ENCODE results near the gene FOXN4.

Gene FOXN4

GRCh38 chr12:109281452-109281851 is 27.6 kb downstream of the FOXN4 start:
- Histone ChIP-seq H3K4me1 (ENCODE audit: insufficient read depth, low read length) (peaks cover 9% of the 10 kb centered on the region; the same call in 1 of the 2 replicates), H3K9ac (ENCODE audit: low read depth, low read length) (no peak overlapping the region), H3K9me3 (ENCODE audit: control insufficient read depth, insufficient read depth, low read length) (no peaks in the 10 kb centered on the region), H3K36me3 (ENCODE audit: insufficient read depth, low read length) (no peaks in the 10 kb centered on the region)

DNA sequence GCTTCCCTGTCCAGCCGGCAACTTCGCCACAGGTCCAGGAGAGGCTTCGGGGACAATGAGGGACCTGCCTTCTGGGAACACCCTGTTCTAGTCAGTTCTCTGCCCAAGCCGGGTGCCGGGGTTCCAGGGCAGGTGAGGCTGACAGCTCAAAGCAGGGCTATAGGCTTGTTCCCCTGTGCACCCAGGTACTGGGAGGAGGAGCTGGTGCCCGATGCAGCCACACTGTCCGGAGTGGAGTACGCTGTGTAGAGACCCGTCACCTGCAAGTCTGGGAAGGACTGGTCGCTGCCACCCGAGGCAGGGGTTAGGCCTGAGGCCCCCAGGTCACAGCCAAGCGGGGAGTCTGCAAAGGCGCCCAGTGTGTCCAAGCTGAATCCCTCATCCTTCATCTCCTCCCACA is 29.6 kb downstream of the FOXN4 start:
- Histone ChIP-seq H3K9ac (ENCODE audit: low read depth, low read length) (no peak overlapping the region), H3K4me1 (ENCODE audit: insufficient read depth, low read length) (peaks cover 9% of the 10 kb centered on the region; the same call in 1 of the 2 replicates), H3K36me3 (ENCODE audit: insufficient read depth, low read length) (no peaks in the 10 kb centered on the region), H3K9me3 (ENCODE audit: control insufficient read depth, insufficient read depth, low read length) (no peaks in the 10 kb centered on the region)

DNA sequence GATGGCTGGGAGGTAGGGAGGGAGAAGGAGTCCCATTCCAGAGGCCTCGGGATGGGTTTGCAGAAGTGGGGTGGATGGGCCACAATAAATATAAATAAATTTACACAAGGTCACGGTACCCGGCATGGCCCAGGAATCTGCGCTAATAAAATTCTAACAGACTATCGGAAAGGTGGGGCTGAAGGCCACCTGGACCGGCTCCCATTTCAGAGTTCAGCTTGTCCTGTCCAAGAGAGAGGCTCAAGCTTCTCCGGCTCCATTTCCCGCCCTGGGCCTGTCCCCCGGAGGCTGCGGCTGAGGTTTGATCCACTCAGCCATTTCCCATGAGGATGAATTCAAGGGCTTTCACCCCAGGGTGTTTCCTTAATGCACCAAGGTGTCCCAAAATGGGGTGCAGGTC is 30.2 kb downstream of the FOXN4 start:
- Histone ChIP-seq H3K9ac (ENCODE audit: low read depth, low read length) (no peak overlapping the region), H3K36me3 (ENCODE audit: insufficient read depth, low read length) (no peaks in the 10 kb centered on the region), H3K4me1 (ENCODE audit: insufficient read depth, low read length) (peaks cover 9% of the 10 kb centered on the region; the same call in 1 of the 2 replicates), H3K9me3 (ENCODE audit: control insufficient read depth, insufficient read depth, low read length) (no peaks in the 10 kb centered on the region)

DNA sequence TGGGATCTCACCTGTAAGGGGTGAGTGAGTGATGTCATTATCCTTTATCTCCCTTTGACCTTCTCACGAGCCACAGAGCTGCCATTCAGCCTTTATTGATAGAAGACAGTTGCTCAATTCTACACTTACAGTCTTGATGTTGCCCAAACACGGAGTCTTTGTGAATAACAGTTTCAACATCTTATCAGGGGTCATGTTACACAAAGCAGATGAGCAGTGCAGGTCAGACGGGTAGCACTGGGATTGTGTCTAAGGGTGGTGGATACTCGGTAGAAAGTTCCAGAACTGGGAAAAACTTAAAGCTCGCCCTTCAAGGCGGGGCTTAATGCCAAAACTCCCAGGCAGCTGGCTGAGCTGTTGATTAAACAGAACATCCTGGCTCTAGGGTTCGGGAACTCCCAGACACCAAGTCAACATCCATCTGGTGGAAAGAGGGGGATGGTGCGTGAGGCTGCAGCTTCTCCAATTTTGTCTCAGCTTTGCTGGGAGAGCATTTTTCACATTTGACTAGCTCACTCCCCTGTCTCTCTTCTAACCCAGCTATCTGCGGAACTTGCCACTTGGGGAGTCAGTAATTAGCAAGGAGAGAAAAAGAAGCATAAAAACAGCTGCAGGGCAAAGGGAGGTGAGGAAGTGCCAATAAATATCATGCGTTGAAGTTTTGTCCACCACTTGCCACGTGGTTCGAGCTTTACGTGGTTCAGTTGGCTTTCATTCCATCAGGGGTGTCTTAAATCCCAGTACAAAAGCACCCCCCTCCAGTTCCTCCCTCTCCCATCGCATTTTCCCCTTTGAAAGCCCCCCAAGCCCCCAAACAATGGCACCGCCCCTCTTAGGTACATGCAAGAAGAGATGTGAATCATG is 31.0 kb downstream of the FOXN4 start:
- no peaks in the 10 kb centered on the region for H3K9me3 ChIP-seq (ENCODE audit: control insufficient read depth, insufficient read depth, low read length)
- no peak overlapping the region for H3K9ac ChIP-seq (ENCODE audit: low read depth, low read length)
- no peaks in the 10 kb centered on the region for H3K36me3 ChIP-seq (ENCODE audit: insufficient read depth, low read length)
- peaks cover 9% of the 10 kb centered on the region; the same call in 1 of the 2 replicates for H3K4me1 ChIP-seq (ENCODE audit: insufficient read depth, low read length)

- H3K4me1 ChIP-seq (ENCODE audit: insufficient read depth, low read length), result peaks cover 9% of the 10 kb centered on the region; the same call in 1 of the 2 replicates
- no peaks in the 10 kb centered on the region for H3K36me3 ChIP-seq (ENCODE audit: insufficient read depth, low read length)
- H3K9ac ChIP-seq (ENCODE audit: low read depth, low read length), result no peak overlapping the region
- no peaks in the 10 kb centered on the region for H3K9me3 ChIP-seq (ENCODE audit: control insufficient read depth, insufficient read depth, low read length)
These were observed 31.7 kb downstream of the FOXN4 start for GRCh38 chr12:109277255-109277898.

GRCh38 chr12:109276160-109276559 is 32.9 kb downstream of the FOXN4 start:
- H3K36me3 ChIP-seq (ENCODE audit: insufficient read depth, low read length), result no peaks in the 10 kb centered on the region
- no peaks in the 10 kb centered on the region for H3K9me3 ChIP-seq (ENCODE audit: control insufficient read depth, insufficient read depth, low read length)
- H3K9ac ChIP-seq (ENCODE audit: low read depth, low read length), result no peak overlapping the region
- H3K4me1 ChIP-seq (ENCODE audit: insufficient read depth, low read length), result peaks cover 9% of the 10 kb centered on the region; the same call in 1 of the 2 replicates

- Histone ChIP-seq H3K9me3 (ENCODE audit: control insufficient read depth, insufficient read depth, low read length) (peaks cover 9% of the 10 kb centered on the region), H3K4me1 (ENCODE audit: insufficient read depth, low read length) (peaks cover 9% of the 10 kb centered on the region; the same call in 1 of the 2 replicates), H3K36me3 (ENCODE audit: insufficient read depth, low read length) (no peaks in the 10 kb centered on the region), H3K9ac (ENCODE audit: low read depth, low read length) (no peak overlapping the region)
These were observed 33.9 kb downstream of the FOXN4 start for GRCh38 chr12:109275173-109275572.

- H3K36me3 ChIP-seq (ENCODE audit: insufficient read depth, low read length), result no peaks in the 10 kb centered on the region
- H3K4me1 ChIP-seq (ENCODE audit: insufficient read depth, low read length), result peaks cover 9% of the 10 kb centered on the region; the same call in 1 of the 2 replicates
- H3K9ac ChIP-seq (ENCODE audit: low read depth, low read length), result no peak overlapping the region
- H3K9me3 ChIP-seq (ENCODE audit: control insufficient read depth, insufficient read depth, low read length), result peaks cover 11% of the 10 kb centered on the region
These were observed 34.7 kb downstream of the FOXN4 start for GRCh38 chr12:109274381-109274780.

GRCh38 chr12:109273354-109273753 is 35.7 kb downstream of the FOXN4 start:
- peaks cover 8% of the 10 kb centered on the region; the same call in 1 of the 2 replicates for H3K4me1 ChIP-seq (ENCODE audit: insufficient read depth, low read length)

GRCh38 chr12:109271418-109271817 is 37.7 kb downstream of the FOXN4 start:
- Histone ChIP-seq H3K4me1 (ENCODE audit: insufficient read depth, low read length) (no peaks in the 10 kb centered on the region), H3K9me3 (ENCODE audit: control insufficient read depth, insufficient read depth, low read length) (peaks cover 11% of the 10 kb centered on the region), H3K9ac (ENCODE audit: low read depth, low read length) (no peak overlapping the region), H3K36me3 (ENCODE audit: insufficient read depth, low read length) (no peaks in the 10 kb centered on the region)

More at GRCh38 chr12:109273354-109273753, 35.7 kb downstream of the FOXN4 start:
- no peak overlapping the region; the same call in 1 of the 2 replicates for H3K9ac ChIP-seq (ENCODE audit: low read depth, low read length)
- peaks cover 11% of the 10 kb centered on the region for H3K9me3 ChIP-seq (ENCODE audit: control insufficient read depth, insufficient read depth, low read length)
- H3K36me3 ChIP-seq (ENCODE audit: insufficient read depth, low read length), result no peaks in the 10 kb centered on the region

- Histone ChIP-seq H3K36me3 (ENCODE audit: insufficient read depth, low read length) (no peaks in the 10 kb centered on the region), H3K9ac (ENCODE audit: low read depth, low read length) (no peak overlapping the region), H3K9me3 (ENCODE audit: control insufficient read depth, insufficient read depth, low read length) (peaks cover 11% of the 10 kb centered on the region), H3K4me1 (ENCODE audit: insufficient read depth, low read length) (no peaks in the 10 kb centered on the region)
These were observed 38.6 kb downstream of the FOXN4 start for GRCh38 chr12:109270494-109270893.

DNA sequence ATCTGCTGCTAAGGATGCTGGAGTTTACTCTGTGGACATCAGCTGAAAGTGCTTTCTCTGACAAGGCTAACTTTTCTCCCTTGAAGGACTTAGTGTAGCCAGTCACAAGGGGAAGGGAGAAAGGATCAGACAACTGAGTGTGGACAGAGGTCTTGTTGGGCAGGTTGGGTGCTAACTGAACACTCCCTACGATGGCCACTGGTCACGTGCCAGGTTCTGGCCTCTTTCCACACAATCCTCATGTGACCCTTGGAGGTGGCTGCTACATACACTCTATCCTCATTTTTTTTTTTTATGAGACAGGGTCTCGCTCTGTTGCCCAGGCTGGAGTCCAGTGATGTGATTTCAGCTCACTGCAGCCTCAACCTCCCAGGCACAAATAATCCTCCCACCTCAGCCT is 39.7 kb downstream of the FOXN4 start:
- Histone ChIP-seq H3K36me3 (ENCODE audit: insufficient read depth, low read length) (no peaks in the 10 kb centered on the region), H3K4me1 (ENCODE audit: insufficient read depth, low read length) (no peaks in the 10 kb centered on the region), H3K9me3 (ENCODE audit: control insufficient read depth, insufficient read depth, low read length) (peaks cover 11% of the 10 kb centered on the region), H3K9ac (ENCODE audit: low read depth, low read length) (no peak overlapping the region)

- peaks cover 11% of the 10 kb centered on the region for H3K9me3 ChIP-seq (ENCODE audit: control insufficient read depth, insufficient read depth, low read length)
- H3K4me1 ChIP-seq (ENCODE audit: insufficient read depth, low read length), result no peaks in the 10 kb centered on the region
- no peaks in the 10 kb centered on the region for H3K36me3 ChIP-seq (ENCODE audit: insufficient read depth, low read length)
- H3K9ac ChIP-seq (ENCODE audit: low read depth, low read length), result no peak overlapping the region
These were observed 40.2 kb downstream of the FOXN4 start for GRCh38 chr12:109268896-109269295.

DNA sequence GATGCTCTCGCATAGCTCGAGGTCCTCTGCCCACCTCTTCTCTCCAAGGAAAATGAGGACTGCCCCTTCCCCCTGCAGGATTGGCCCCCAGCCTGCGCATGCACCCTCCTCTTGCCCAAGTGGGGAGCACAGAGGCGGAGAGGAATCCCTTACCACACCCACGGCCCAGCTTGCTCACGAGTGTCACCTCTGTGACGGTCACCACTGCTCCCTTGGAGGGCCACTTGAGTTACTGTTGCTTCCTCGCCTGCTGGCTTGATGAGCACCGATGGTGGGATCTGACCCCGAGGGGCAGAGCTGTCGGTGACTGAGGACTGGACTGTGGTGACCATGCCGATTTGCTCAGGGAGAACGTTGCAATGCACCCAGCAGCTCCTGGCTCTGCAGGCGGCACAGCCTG is 41.7 kb downstream of the FOXN4 start:
- Histone ChIP-seq H3K9me3 (ENCODE audit: control insufficient read depth, insufficient read depth, low read length) (peaks cover 11% of the 10 kb centered on the region), H3K36me3 (ENCODE audit: insufficient read depth, low read length) (no peaks in the 10 kb centered on the region), H3K4me1 (ENCODE audit: insufficient read depth, low read length) (no peaks in the 10 kb centered on the region), H3K9ac (ENCODE audit: low read depth, low read length) (no peak overlapping the region)

All from ES-I3 (cell line).